LNCaP clone FGC (cell line): ENCODE results near the gene POLRMT.

Source experiments
- DNase-seq: peaks from one replicate; pipeline ENCODE4 v3.0.0-alpha.2; 2011; ENCODE audit warnings: low read depth
- H3K4me3 ChIP-seq: 2 replicates; pipeline ENCODE4 v1.5.1; 2011; ENCODE audit warnings: mild to moderate bottlenecking, low read depth, low read length, control low read depth
- CTCF ChIP-seq: IDR thresholded peaks from 2 replicates; pipeline ENCODE4 v1.5.1; 2012; ENCODE audit warnings: mild to moderate bottlenecking; ENCODE audit not compliant: control insufficient read depth, insufficient read depth; ENCODE audit errors: extremely low read depth

POLRMT gene

DNA sequence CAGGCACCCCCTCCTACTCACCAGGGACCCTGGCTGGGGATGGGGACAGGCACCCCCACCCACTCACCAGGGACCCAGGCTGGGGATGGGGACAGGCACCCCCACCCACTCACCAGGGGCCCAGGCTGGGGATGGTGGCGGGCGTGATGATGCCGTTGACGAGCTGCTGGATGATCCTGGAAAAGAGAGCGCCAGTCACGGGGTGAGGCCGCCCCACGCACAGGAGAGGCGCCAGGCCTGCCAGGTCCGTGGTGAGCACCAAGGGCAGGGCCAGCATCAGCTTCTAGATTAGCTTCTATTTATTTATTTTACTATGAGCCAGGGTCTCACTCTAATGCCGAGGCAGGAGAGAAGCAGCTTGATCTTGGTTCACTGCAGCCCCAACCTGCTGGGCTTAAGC, 16.8 kb upstream of the POLRMT start:
- no peak for DNase-seq
- H3K4me3 ChIP-seq: no peak overlapping the region
- no peak for TF ChIP-seq CTCF

GRCh38 chr19:648904-649801, 15.8 kb upstream of the POLRMT start:
- TF ChIP-seq CTCF: no peak
- no peak for DNase-seq
- no peak overlapping the region for H3K4me3 ChIP-seq

DNA sequence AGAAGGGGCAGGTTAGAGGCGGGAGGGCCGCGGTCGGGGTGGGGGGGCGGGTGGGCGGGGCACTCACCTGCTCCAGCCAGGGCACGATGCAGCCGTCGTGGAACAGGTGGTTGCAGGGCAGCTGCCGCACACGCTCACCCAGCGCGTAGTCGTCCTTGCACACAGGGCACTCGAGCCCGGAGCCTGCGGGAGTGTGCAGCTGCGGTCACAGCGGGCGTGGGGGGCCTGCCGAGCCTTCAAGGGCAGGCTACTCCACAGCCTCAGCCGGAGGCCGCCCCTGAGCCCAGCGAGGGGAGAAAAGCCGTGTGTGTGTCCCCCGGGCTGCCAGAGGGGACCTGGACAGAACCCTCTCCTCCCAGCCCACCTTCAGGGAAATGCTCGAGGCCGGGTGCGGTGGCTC, 15.0 kb upstream of the POLRMT start:
- DNase-seq: no peak
- TF ChIP-seq CTCF: no peak
- no peak overlapping the region for H3K4me3 ChIP-seq

GRCh38 chr19:647566-648284, 14.4 kb upstream of the POLRMT start:
- TF ChIP-seq CTCF: no peak
- DNase-seq: no peak
- no peak overlapping the region for H3K4me3 ChIP-seq

DNA sequence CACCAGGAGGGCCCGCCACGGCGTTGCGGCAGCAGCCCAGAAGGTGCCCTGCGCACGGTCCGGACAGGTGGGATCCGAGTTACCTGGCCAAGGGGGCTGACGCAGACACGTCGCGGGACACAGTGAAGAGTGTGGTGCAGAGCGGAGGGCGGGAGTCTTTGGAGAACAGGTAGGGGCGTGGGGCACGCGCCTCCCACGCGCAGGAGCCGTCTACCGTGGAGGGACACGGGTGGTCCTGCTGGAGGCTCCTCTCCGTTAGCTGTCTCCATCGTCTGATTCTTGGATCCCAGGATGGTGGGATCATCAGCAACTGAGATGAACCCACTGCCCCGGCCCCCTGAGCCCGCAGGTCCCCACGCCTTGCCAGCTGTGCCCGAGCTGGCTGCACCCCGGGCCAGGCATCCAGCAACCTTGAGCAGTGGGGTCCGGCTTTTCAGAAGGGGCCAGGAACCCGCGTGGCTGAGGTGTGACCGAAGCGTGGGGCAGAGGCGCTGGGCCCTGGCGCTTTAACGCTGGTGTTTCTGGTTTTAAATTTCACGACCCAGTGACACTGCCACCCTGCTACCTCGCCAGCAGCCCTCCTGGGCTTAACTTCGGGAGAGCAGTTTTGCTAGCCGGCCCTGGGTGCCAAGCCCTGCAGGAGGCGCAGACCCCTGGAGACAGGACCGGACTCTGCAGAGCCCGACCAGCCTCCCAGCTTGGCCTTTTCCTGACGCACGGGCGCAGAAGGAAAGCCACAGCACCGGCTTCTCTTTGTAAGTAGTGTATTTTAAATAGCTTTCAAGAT, 13.6 kb upstream of the POLRMT start:
- DNase-seq: no peak
- no peak overlapping the region for H3K4me3 ChIP-seq

More for the DNA sequence above, 13.6 kb upstream of the POLRMT start:
- no peak for TF ChIP-seq CTCF
